Fibroblast of upper back skin (primary cell): ENCODE results near the gene PARVB.
A peak's percentile ranks its signal among the peaks of the same experiment; 100 is the strongest.

Source experiments
- DNase-seq: peaks from one replicate; pipeline ENCODE4 v3.0.0-alpha.2; 2013

Gene PARVB

GRCh38 chr22:44205516-44206329 lies 181.6 kb downstream of the PARVB start:
- DNase-seq = no peak

GRCh38 chr22:44206330-44206645 lies 182.2 kb downstream of the PARVB start:
- no peak for DNase-seq

GRCh38 chr22:44206696-44207095 lies 182.6 kb downstream of the PARVB start:
- DNase-seq = no peak

GRCh38 chr22:44207173-44207980 lies 183.3 kb downstream of the PARVB start:
- no peak for DNase-seq

- no peak for DNase-seq
These were observed 183.8 kb downstream of the PARVB start for GRCh38 chr22:44207981-44208317.

- no peak for DNase-seq
These were observed 185.2 kb downstream of the PARVB start for GRCh38 chr22:44209343-44209742.

GRCh38 chr22:44210722-44211121 lies 186.6 kb downstream of the PARVB start:
- DNase-seq = peak; percentile 66

GRCh38 chr22:44211256-44211945 lies 187.3 kb downstream of the PARVB start:
- DNase-seq = no peak

- DNase-seq = peak; percentile 41
These were observed 188.1 kb downstream of the PARVB start for GRCh38 chr22:44211946-44212930.

GRCh38 chr22:44212936-44213335 lies 188.8 kb downstream of the PARVB start:
- DNase-seq = no peak

- DNase-seq = no peak
These were observed 189.5 kb downstream of the PARVB start for GRCh38 chr22:44213489-44214043.

GRCh38 chr22:44214187-44214586 lies 190.1 kb downstream of the PARVB start:
- DNase-seq = no peak

- no peak for DNase-seq
These were observed 190.7 kb downstream of the PARVB start for GRCh38 chr22:44214764-44215163.

- DNase-seq = no peak
These were observed 191.2 kb downstream of the PARVB start for GRCh38 chr22:44215287-44215686.

GRCh38 chr22:44217346-44217745 lies 193.2 kb downstream of the PARVB start:
- no peak for DNase-seq

GRCh38 chr22:44218071-44218470 lies 194.0 kb downstream of the PARVB start:
- no peak for DNase-seq

GRCh38 chr22:44219101-44219870 lies 195.2 kb downstream of the PARVB start:
- no peak for DNase-seq

GRCh38 chr22:44220727-44221680 lies 196.9 kb downstream of the PARVB start:
- DNase-seq = no peak

- DNase-seq = no peak
These were observed 197.8 kb downstream of the PARVB start for GRCh38 chr22:44221710-44222475.
